ENCODE measurements around the gene FAM163B.

FAM163B gene

GRCh38 chr9:133597316-133597957, 11.8 kb downstream of the FAM163B start:
- peak; percentile 32 for DNase-seq (ENCODE audit: low spot score)

- DNase-seq (ENCODE audit: low spot score), result no peak
Observed at GRCh38 chr9:133595910-133596309, 13.3 kb downstream of the FAM163B start.

GRCh38 chr9:133594310-133594709, 14.9 kb downstream of the FAM163B start:
- no peak for DNase-seq (ENCODE audit: low spot score)

- no peak for DNase-seq (ENCODE audit: low spot score)
Observed at GRCh38 chr9:133593587-133594253, 15.5 kb downstream of the FAM163B start.

- no peak for DNase-seq (ENCODE audit: low spot score)
Observed at GRCh38 chr9:133592731-133593409, 16.3 kb downstream of the FAM163B start.

- DNase-seq (ENCODE audit: low spot score), result no peak
Observed at GRCh38 chr9:133591985-133592384, 17.2 kb downstream of the FAM163B start.

GRCh38 chr9:133591116-133591910, 17.9 kb downstream of the FAM163B start:
- DNase-seq (ENCODE audit: low spot score), result no peak

GRCh38 chr9:133590231-133590855, 18.8 kb downstream of the FAM163B start:
- no peak for DNase-seq (ENCODE audit: low spot score)

GRCh38 chr9:133589454-133590227, 19.5 kb downstream of the FAM163B start:
- DNase-seq (ENCODE audit: low spot score), result no peak

GRCh38 chr9:133587466-133587865, 21.7 kb downstream of the FAM163B start:
- DNase-seq (ENCODE audit: low spot score), result no peak

- no peak for DNase-seq (ENCODE audit: low spot score)
Observed at GRCh38 chr9:133587051-133587450, 22.1 kb downstream of the FAM163B start.

- DNase-seq (ENCODE audit: low spot score), result no peak
Observed at GRCh38 chr9:133585481-133586351, 23.5 kb downstream of the FAM163B start.

GRCh38 chr9:133584559-133585476, 24.4 kb downstream of the FAM163B start:
- no peak for DNase-seq (ENCODE audit: low spot score)

- no peak for DNase-seq (ENCODE audit: low spot score)
Observed at GRCh38 chr9:133584167-133584558, 25.0 kb downstream of the FAM163B start.

- DNase-seq (ENCODE audit: low spot score), result no peak
Observed at GRCh38 chr9:133583586-133583985, 25.6 kb downstream of the FAM163B start.

GRCh38 chr9:133583111-133583510, 26.1 kb downstream of the FAM163B start:
- DNase-seq (ENCODE audit: low spot score), result no peak

- no peak for DNase-seq (ENCODE audit: low spot score)
Observed at GRCh38 chr9:133582501-133583045, 26.6 kb downstream of the FAM163B start.

GRCh38 chr9:133581513-133582343, 27.5 kb downstream of the FAM163B start:
- no peak for DNase-seq (ENCODE audit: low spot score)

Measured in RKO (cell line).